PC-9 (cell line): ENCODE measurements around the gene ENTR1. TPM values are rescaled to one million over a fixed set of nuclear protein-coding genes. Genes with fewer than 3 reads are reported as not detected.

Source experiments
- BruUV-seq: library from RNA; stranded (reverse); fragments of 400-500 nt; replicated peaks from 2 replicates; lab custom pipeline; 2021; lab: Mats Ljungman, UMichigan
- CTCF ChIA-PET: fragments of 300-600 bp; sonication (Branson Sonifier 250); formaldehyde crosslinking; loops from one replicate; lab custom pipeline; 2022; ENCODE audit warnings: antibody characterized with exemption; lab: Charles Lee
- POLR2A ChIA-PET: fragments of 300-600 bp; sonication (Branson Sonifier 250); formaldehyde crosslinking; loops from one replicate; lab custom pipeline; 2022; ENCODE audit warnings: antibody characterized with exemption; ENCODE audit not compliant: unreplicated experiment; lab: Charles Lee
- DNase-seq, 2 experiments: peaks; one replicate each; pipeline versions ENCODE4 v3.0.0 to v3.0.0-alpha.2; 2015 to 2022; ENCODE audit warnings: mixed read lengths in 1 of 2
- H2AFZ ChIP-seq: fragments of 200-600 bp; sonication (generic); 2 replicates; pipeline ENCODE4 v1.8.1; 2017; ENCODE audit warnings: antibody characterized with exemption
- H3F3A ChIP-seq: fragments of 200-600 bp; sonication (generic); 2 replicates; pipeline ENCODE4 v1.8.1; 2017; ENCODE audit warnings: antibody characterized with exemption, mild to moderate bottlenecking, low read depth; ENCODE audit not compliant: insufficient read depth
- H3K27ac ChIP-seq: fragments of 200-600 bp; sonication (generic); 2 replicates; pipeline ENCODE4 v1.6.1; 2016; ENCODE audit warnings: mixed run types
- H3K27me3 ChIP-seq: fragments of 200-600 bp; sonication (generic); 2 replicates; pipeline ENCODE4 v1.6.1; 2016; ENCODE audit warnings: low read depth, mixed run types; ENCODE audit not compliant: insufficient read depth
- H3K36me3 ChIP-seq: fragments of 200-600 bp; sonication (generic); 2 replicates; pipeline ENCODE4 v1.6.1; 2016; ENCODE audit warnings: low read depth, mixed run types
- H3K4me1 ChIP-seq: fragments of 200-600 bp; sonication (generic); replicated peaks from 2 replicates; pipeline ENCODE4 v1.6.1; 2016; ENCODE audit warnings: mixed run types; ENCODE audit not compliant: insufficient read depth
- H3K4me2 ChIP-seq: fragments of 200-600 bp; sonication (generic); 2 replicates; pipeline ENCODE4 v1.6.1; 2017; ENCODE audit warnings: mixed run types
- H3K4me3 ChIP-seq: fragments of 200-600 bp; sonication (generic); 2 replicates; pipeline ENCODE4 v1.6.1; 2016; ENCODE audit warnings: mixed run types
- H3K79me2 ChIP-seq: fragments of 200-600 bp; sonication (generic); 2 replicates; pipeline ENCODE4 v1.6.1; 2017; ENCODE audit warnings: low read depth, mixed run types
- H3K9me2 ChIP-seq: fragments of 200-600 bp; sonication (generic); 2 replicates; pipeline ENCODE4 v1.8.1; 2017; ENCODE audit warnings: mild to moderate bottlenecking; ENCODE audit not compliant: insufficient read depth
- H3K9me3 ChIP-seq: fragments of 200-600 bp; sonication (generic); 2 replicates; pipeline ENCODE4 v1.8.1; 2016; ENCODE audit warnings: low read depth; ENCODE audit not compliant: insufficient read depth
- H4K20me1 ChIP-seq: fragments of 200-600 bp; sonication (generic); 2 replicates; pipeline ENCODE4 v1.8.1; 2017; ENCODE audit not compliant: insufficient read depth
- EZH2 ChIP-seq: fragments of 200-600 bp; sonication (generic); IDR thresholded peaks from 2 replicates; pipeline ENCODE4 v1.8.0; 2017; ENCODE audit warnings: antibody characterized with exemption, low read depth
- intact Hi-C: fragments of 100-400 bp; cut with micrococcal nuclease; formaldehyde crosslinking; loops from one replicate; pipeline ENCODE4 v1.10.0; 2022; ENCODE audit not compliant: unreplicated experiment
- total RNA-seq: library from RNA; stranded (reverse); gene quantifications from 2 replicates; pipeline ENCODE4 v1.2.3, GENCODE V29; 2021
- TF ChIP-seq, protein P1 (sequence below): fragments of 200-600 bp; sonication (generic); conservative IDR thresholded peaks from 2 replicates; pipeline ENCODE4 v1.6.1; 2017; ENCODE audit warnings: mixed run types, antibody characterized with exemption, mild to moderate bottlenecking, moderate library complexity

ENTR1 gene
- total RNA-seq, 1 experiment from 2014 or later, result 67.9 TPM

- H2AFZ ChIP-seq, result no peak overlapping the region
- BruUV-seq, result no TSS peak
- H3F3A ChIP-seq, result no peaks in the 10 kb centered on the region
- H3K27me3 ChIP-seq, result no peaks in the 10 kb centered on the region
- POLR2A ChIA-PET, result interaction anchor here (0.6 kb wide), 1 partner anchor 9 kb away, joined by 3 read pairs; no protein-coding TSS in a partner anchor
- peaks cover 7% of the 10 kb centered on the region; the same call in 1 of the 2 replicates for H3K4me1 ChIP-seq
- H3K79me2 ChIP-seq, result peaks cover 24% of the 10 kb centered on the region
- H3K36me3 ChIP-seq, result peaks cover 9% of the 10 kb centered on the region; the same call in 1 of the 2 replicates
- no peak for DNase-seq
- no peak overlapping the region for H3K4me3 ChIP-seq
- H3K9me2 ChIP-seq, result no peaks in the 10 kb centered on the region
- TF ChIP-seq, protein P1, sequence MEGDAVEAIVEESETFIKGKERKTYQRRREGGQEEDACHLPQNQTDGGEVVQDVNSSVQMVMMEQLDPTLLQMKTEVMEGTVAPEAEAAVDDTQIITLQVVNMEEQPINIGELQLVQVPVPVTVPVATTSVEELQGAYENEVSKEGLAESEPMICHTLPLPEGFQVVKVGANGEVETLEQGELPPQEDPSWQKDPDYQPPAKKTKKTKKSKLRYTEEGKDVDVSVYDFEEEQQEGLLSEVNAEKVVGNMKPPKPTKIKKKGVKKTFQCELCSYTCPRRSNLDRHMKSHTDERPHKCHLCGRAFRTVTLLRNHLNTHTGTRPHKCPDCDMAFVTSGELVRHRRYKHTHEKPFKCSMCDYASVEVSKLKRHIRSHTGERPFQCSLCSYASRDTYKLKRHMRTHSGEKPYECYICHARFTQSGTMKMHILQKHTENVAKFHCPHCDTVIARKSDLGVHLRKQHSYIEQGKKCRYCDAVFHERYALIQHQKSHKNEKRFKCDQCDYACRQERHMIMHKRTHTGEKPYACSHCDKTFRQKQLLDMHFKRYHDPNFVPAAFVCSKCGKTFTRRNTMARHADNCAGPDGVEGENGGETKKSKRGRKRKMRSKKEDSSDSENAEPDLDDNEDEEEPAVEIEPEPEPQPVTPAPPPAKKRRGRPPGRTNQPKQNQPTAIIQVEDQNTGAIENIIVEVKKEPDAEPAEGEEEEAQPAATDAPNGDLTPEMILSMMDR, result no peak
- no peak for TF ChIP-seq EZH2
- no peak overlapping the region for H3K4me2 ChIP-seq
- CTCF ChIA-PET, result no interaction called here
- intact Hi-C loops, result no loop called here
- no peak overlapping the region for H3K27ac ChIP-seq
- peaks cover 19% of the 10 kb centered on the region for H4K20me1 ChIP-seq
- H3K9me3 ChIP-seq, result no peaks in the 10 kb centered on the region
Observed at GRCh38 chr9:136416427-136416826, 6.0 kb upstream of the ENTR1 start.

GRCh38 chr9:136412962-136413361 lies 2.5 kb upstream of the ENTR1 start:
- no peaks in the 10 kb centered on the region for H3K9me2 ChIP-seq
- no peak overlapping the region for H3K4me3 ChIP-seq
- H2AFZ ChIP-seq, result no peak overlapping the region
- H3F3A ChIP-seq, result no peaks in the 10 kb centered on the region
- no TSS peak for BruUV-seq
- peaks cover 23% of the 10 kb centered on the region for H4K20me1 ChIP-seq
- intact Hi-C loops, result no loop called here
- no peaks in the 10 kb centered on the region for H3K27me3 ChIP-seq
- ChIA-PET POLR2A (no interaction called here), CTCF (no interaction called here)
- H3K79me2 ChIP-seq, result peaks cover 53% of the 10 kb centered on the region
- no peak overlapping the region for H3K4me2 ChIP-seq
- no peaks in the 10 kb centered on the region for H3K9me3 ChIP-seq
- DNase-seq, result no peak
- peaks cover 17% of the 10 kb centered on the region; the same call in 1 of the 2 replicates for H3K4me1 ChIP-seq
- TF ChIP-seq, protein P1, result no peak
- H3K36me3 ChIP-seq, result peaks cover 9% of the 10 kb centered on the region; the same call in 1 of the 2 replicates
- no peak overlapping the region for H3K27ac ChIP-seq

DNA sequence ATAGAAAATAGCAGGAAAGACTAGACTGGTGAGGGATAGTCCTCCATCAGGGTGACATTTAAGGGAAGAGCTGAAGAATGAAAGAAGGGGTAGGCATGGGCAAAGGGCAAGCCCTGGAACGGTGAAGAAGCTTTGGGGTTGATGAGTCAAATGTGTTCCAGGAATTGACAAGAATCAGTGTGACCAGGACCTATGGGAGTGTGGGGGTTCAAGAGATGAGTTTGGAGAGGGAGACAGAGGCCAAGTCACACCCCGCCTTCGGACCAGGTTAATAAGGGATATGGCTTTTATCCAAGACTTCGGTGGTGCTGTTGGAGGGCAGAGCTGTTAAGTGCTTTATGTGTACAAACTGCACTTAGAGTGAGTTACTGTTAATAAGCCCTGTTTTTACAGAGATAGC lies 964 bp upstream of the ENTR1 start:
- ChIA-PET CTCF (interaction anchor here (0.6 kb wide), 2 partner anchors 10 to 27 kb away, joined by 3 to 10 read pairs; no protein-coding TSS in a partner anchor), POLR2A (no interaction called here)
- H2AFZ ChIP-seq, result peak overlapping the region; percentile 76
- no peaks in the 10 kb centered on the region for H3K9me3 ChIP-seq
- H3K4me2 ChIP-seq, result peak overlapping the region; percentile 97
- H3K27ac ChIP-seq, result no peak overlapping the region
- peak overlapping the region; percentile 92 for H3K4me3 ChIP-seq
- BruUV-seq, result TSS peak; percentile 48
- intact Hi-C loops, result no loop called here
- H4K20me1 ChIP-seq, result peaks cover 23% of the 10 kb centered on the region
- DNase-seq, result no peak
- peaks cover 13% of the 10 kb centered on the region for H3K36me3 ChIP-seq
- no peaks in the 10 kb centered on the region for H3K27me3 ChIP-seq
- H3F3A ChIP-seq, result peaks cover 6% of the 10 kb centered on the region; the same call in 1 of the 2 replicates
- TF ChIP-seq EZH2, result no peak
- TF ChIP-seq, protein P1, result no peak
- no peaks in the 10 kb centered on the region for H3K9me2 ChIP-seq
- H3K4me1 ChIP-seq, result peaks cover 17% of the 10 kb centered on the region; the same call in 1 of the 2 replicates
- peaks cover 53% of the 10 kb centered on the region for H3K79me2 ChIP-seq
